BJ (cell line): ENCODE measurements around the gene POGZ. TPM values are rescaled to one million over a fixed set of nuclear protein-coding genes. Genes with fewer than 3 reads are reported as not detected.

ENCODE experiments used
- CTCF ChIA-PET: fragments of 350-600 bp; formaldehyde crosslinking; extraction: SDS; loops from one replicate; lab custom pipeline; 2021; ENCODE audit warnings: antibody characterized with exemption, inconsistent platforms; lab: Yijun Ruan, JAX
- POLR2A ChIA-PET: fragments of 300-600 bp; sonication (Branson Sonifier 250); formaldehyde crosslinking; extraction: SDS; loops from one replicate; lab custom pipeline; 2021; ENCODE audit warnings: antibody characterized with exemption; lab: Charles Lee
- DNase-seq: peaks from one replicate; pipeline ENCODE4 v3.0.0-alpha.2; 2011; ENCODE audit warnings: low read depth
- H3K27me3 ChIP-seq: 2 replicates; pipeline ENCODE4 v1.6.0; 2011; ENCODE audit warnings: low read length; ENCODE audit not compliant: control insufficient read depth, insufficient read depth
- H3K36me3 ChIP-seq: 2 replicates; pipeline ENCODE4 v1.5.1; 2011; ENCODE audit warnings: low read length; ENCODE audit not compliant: control insufficient read depth, insufficient read depth
- H3K4me3 ChIP-seq: 2 replicates; pipeline ENCODE4 v1.5.1; 2011; ENCODE audit warnings: low read depth, mild to moderate bottlenecking, control low read depth, low read length
- CTCF ChIP-seq: IDR thresholded peaks from 2 replicates; pipeline ENCODE4 v1.5.1; 2011; ENCODE audit warnings: low read depth, mild to moderate bottlenecking, control low read depth, inconsistent platforms, low read length, moderate library complexity; ENCODE audit not compliant: insufficient read depth
- polyA plus RNA-seq: library from polyadenylated mRNA; depleted of rRNA; stranded (reverse); fragments of >200 nt; gene quantifications from 2 replicates; pipeline ENCODE4 v1.2.3, GENCODE V29; 2011

Gene POGZ
- polyA plus RNA-seq, 1 experiment, result 37.1 TPM

DNA sequence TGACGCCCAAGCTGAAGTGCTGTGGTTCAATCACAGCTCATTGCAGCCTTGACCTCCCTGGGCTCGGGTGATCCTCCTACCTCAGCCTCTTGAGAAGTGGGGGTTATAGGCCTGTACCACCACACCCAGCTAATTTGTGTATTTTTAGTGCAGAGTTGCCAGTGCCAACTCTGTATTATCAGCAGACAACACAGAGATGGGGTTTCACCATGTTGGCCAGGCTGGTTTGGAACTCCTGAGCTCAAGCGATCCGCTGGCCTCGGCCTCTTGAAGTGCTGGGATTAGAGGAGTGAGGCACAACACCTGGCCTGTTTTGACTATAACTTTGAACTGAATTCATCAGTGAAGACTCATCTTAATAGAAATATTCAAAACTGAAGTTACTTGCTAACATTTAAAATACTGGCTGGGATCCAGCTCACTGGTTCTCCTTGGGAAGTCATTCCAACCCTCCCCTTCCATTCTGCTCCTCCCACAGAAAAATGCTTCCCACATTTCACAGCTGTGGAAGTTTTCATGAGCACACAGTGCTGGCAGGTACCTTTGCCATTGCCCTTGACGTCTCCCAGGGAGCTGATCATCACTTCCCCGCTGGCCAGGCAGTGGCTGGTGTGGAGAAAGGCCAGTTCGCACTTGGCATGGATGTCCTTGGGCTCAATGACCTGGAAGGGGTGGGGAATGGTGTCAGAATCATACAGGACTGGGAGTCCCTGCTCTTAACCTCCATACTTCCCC lies 91.5 kb downstream of the POGZ start:
- ChIA-PET CTCF (interaction anchor here (0.8 kb wide), 1 partner anchor 27 kb away, joined by 3 read pairs; no protein-coding TSS in a partner anchor), POLR2A (no interaction called here)
- no peaks in the 10 kb centered on the region for H3K27me3 ChIP-seq
- TF ChIP-seq CTCF, result no peak
- peaks cover 7% of the 10 kb centered on the region; the same call in 1 of the 2 replicates for H3K36me3 ChIP-seq
- no peak overlapping the region for H3K4me3 ChIP-seq
- DNase-seq, result no peak

- H3K27me3 ChIP-seq, result no peaks in the 10 kb centered on the region
- H3K36me3 ChIP-seq, result peaks cover 7% of the 10 kb centered on the region; the same call in 1 of the 2 replicates
- no peak for TF ChIP-seq CTCF
- no peak overlapping the region for H3K4me3 ChIP-seq
- no peak for DNase-seq
- ChIA-PET POLR2A (no interaction called here), CTCF (interaction anchor here (1.2 to 1.9 kb wide), 2 partner anchors 10 to 64 kb away, joined by 4 to 7 read pairs; no protein-coding TSS in a partner anchor)
Measured at GRCh38 chr1:151364996-151365395, 94.3 kb downstream of the POGZ start.

DNA sequence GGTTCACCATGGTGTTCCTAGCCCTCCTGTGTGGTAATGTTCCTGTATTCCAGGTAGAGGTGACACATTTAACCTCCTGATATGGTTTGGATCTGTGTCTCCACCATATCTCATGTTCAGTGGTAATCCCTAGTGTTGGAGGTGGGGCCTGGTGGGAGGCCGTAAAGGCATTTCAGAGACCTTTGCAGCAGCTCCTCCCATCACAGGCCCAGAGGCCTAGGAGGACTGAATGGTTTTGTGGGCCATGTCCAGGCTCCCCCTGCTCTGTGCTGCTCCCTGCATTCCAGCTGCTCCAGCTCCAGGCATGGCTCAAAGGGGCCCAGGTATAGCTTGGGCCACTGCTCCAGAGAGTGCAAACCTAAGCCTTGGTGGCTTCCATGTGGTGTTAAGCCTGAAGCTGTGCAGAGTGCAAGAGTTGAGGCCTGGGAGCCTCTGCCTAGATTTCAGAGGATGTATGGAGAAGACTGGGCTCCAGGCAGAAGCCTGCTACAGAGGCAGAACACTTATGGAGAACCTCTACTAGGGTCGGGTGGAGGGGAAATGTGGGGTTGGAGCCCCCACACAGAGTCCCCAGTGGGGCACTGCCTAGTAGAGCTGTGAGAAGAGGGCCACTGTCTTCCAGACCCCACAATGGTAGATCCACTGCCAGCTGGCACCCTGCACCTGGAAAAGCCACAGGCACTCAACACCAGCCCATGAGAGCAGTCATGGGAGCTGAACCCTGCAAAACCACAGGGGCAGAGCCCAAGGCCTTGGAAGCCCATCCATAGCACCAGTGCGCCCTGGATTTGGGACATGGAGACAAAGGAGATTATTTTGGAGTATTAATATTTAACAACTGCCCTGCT lies 96.8 kb downstream of the POGZ start:
- TF ChIP-seq CTCF, result no peak
- CTCF ChIA-PET, result no interaction called here
- no peaks in the 10 kb centered on the region for H3K27me3 ChIP-seq
- DNase-seq, result no peak
- POLR2A ChIA-PET, result no interaction called here
- H3K4me3 ChIP-seq, result no peak overlapping the region
- peaks cover 4% of the 10 kb centered on the region; the same call in 1 of the 2 replicates for H3K36me3 ChIP-seq

- ChIA-PET CTCF (no interaction called here), POLR2A (no interaction called here)
- no peak for TF ChIP-seq CTCF
- no peak for DNase-seq
- no peak overlapping the region for H3K4me3 ChIP-seq
- peaks cover 4% of the 10 kb centered on the region; the same call in 1 of the 2 replicates for H3K36me3 ChIP-seq
- H3K27me3 ChIP-seq, result no peaks in the 10 kb centered on the region
Measured at GRCh38 chr1:151361883-151362282, 97.4 kb downstream of the POGZ start.

DNA sequence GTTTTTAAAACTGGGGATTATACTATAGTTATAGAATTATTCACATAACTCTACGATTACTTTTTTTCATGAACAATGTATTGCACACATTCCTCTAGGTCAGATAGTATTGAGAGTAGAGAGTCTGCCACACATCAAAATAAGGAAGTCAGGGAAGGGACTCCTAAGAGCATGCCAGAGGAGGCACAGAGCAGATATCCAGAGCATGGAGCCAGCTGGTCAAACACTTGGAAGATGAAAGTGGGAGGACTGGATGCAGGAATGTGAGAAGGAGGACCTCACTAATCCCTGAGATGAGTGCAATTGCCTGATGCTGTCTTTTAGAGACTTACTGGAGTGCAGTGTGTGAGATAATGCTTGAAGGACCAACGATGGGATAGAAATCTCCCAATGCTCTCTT lies 102.6 kb downstream of the POGZ start:
- no peak for TF ChIP-seq CTCF
- Histone ChIP-seq H3K27me3 (no peaks in the 10 kb centered on the region), H3K4me3 (no peak overlapping the region), H3K36me3 (no peaks in the 10 kb centered on the region)
- CTCF ChIA-PET, result interaction anchor here (1.6 to 2.4 kb wide), 3 partner anchors 9 to 56 kb away, joined by 5 to 7 read pairs (median 7); no protein-coding TSS in a partner anchor
- POLR2A ChIA-PET, result no interaction called here
- DNase-seq, result no peak
